H1 (cell line): ENCODE data around the gene RFLNA. TPM values are rescaled to one million over a fixed set of nuclear protein-coding genes. Genes with fewer than 3 reads are reported as not detected.

Experiments
- NRF1 ChIP-seq: IDR thresholded peaks from 2 replicates; pipeline ENCODE4 v1.6.1; 2011; ENCODE audit warnings: mild to moderate bottlenecking, low read depth, low read length, improper control_type of control experiment
- POU5F1 ChIP-seq: IDR thresholded peaks from 2 replicates; pipeline ENCODE4 v1.6.1; 2011; ENCODE audit warnings: low read depth, mild to moderate bottlenecking, low read length, moderate library complexity
- RAD21 ChIP-seq, 2 experiments: IDR thresholded peaks in 1 of 2; conservative IDR thresholded peaks in 1 of 2; 2 replicates each; pipeline ENCODE4 v1.6.1; 2011; ENCODE audit warnings: low read depth in 2 of 2, low read length in 2 of 2, improper control_type of control experiment in 1 of 2, inconsistent platforms in 1 of 2, mild to moderate bottlenecking in 1 of 2, moderate library complexity in 1 of 2
- SP1 ChIP-seq: IDR thresholded peaks from 2 replicates; pipeline ENCODE4 v1.6.1; 2011; ENCODE audit warnings: low read depth, low read length
- polyA plus RNA-seq, 7 experiments: library from polyadenylated mRNA; depleted of rRNA in 3 of 7; stranded (reverse) in 5 of 7; unstranded in 2 of 7; fragments of >200 nt in 5 of 7; fragments of 200-250 nt in 2 of 7; gene quantifications; 1 replicate in 5 of 7; 2 replicates in 1 of 7; 4 replicates in 1 of 7; pipeline versions ENCODE4 v1.2.1 to v1.2.3, GENCODE V29; 2011 to 2013; ENCODE audit warnings: missing spikeins in 2 of 7, mixed read lengths in 2 of 7
- total RNA-seq: library from RNA; stranded (reverse); fragmentation: NEBNext Ultra II Directional; extraction: Animal tissue kit (Norgen Biotek cat#: 25700); gene quantifications from 2 replicates; pipeline ENCODE4 v1.2.1, GENCODE V29; 2021

The RFLNA gene
- total and polyA plus RNA-seq, 2 of the 8 experiments (the other 6 are each of a cell fraction or from before 2014, with no cell fraction given): 6.4 to 6.6 TPM

DNA sequence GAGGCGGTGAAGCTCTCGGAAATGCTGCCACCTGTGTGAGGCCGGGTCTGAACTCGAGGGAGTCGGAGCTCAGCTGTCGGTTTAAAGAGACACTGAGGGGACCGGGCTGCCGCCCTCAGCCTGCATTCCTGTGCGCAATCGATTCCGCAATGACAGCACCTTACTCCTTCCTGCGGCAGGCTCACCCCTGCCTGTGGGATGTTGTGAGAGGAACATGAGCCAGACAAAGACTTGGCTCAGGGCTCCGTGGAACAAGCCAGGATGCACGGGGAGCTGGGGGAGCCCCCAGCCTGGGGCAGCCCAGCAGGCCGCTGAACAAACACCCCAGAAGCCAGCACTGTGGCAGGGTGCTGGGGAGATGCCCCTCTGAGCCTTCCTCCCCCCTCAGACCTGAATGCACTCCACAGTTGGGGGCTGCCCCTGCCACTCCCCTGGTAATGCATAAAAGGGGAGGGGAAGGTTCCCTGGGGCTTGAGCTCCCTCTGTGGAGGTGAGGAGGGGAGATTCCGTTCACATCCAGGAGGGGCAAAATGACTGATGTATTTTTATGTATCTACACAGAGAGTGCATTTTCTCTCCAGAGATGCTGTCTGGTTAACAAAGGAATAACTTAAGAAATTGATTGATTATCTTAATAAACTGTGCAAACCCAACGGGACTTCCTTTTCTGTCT is 20.6 kb downstream of the RFLNA start (continued):
- TF ChIP-seq RAD21 (IDR thresholded peaks at IDR 0.05 in 1 of 2, conservative IDR thresholded peaks at IDR 0.05 in 1 of 2; ENCODE audit: low read depth in 2 of 2, low read length in 2 of 2) (no peak), POU5F1 (no peak), NRF1 (no peak), SP1 (no peak)
- TF ChIP-seq, all 59 proteins: peak for 0
